BLaER1 (cell line): Measurements from ENCODE around the gene C15orf39.

ENCODE experiments used
- H3K27ac ChIP-seq: shearing (Covaris generic); formaldehyde crosslinking; 2 replicates; pipeline ENCODE4 v1.8.1; 2022
- H3K27me3 ChIP-seq: shearing (Covaris generic); formaldehyde crosslinking; 2 replicates; pipeline ENCODE4 v1.8.1; 2022
- H3K36me3 ChIP-seq: shearing (Covaris generic); formaldehyde crosslinking; 2 replicates; pipeline ENCODE4 v1.8.1; 2022
- H3K4me1 ChIP-seq: shearing (Covaris generic); formaldehyde crosslinking; 2 replicates; pipeline ENCODE4 v1.8.1; 2022
- H3K4me2 ChIP-seq: shearing (Covaris generic); formaldehyde crosslinking; 2 replicates; pipeline ENCODE4 v1.8.1; 2022
- H3K4me3 ChIP-seq: shearing (Covaris generic); formaldehyde crosslinking; 2 replicates; pipeline ENCODE4 v1.8.1; 2022
- H3K9ac ChIP-seq: shearing (Covaris generic); formaldehyde crosslinking; 2 replicates; pipeline ENCODE4 v1.8.1; 2022
- H3K9me3 ChIP-seq: shearing (Covaris generic); formaldehyde crosslinking; 2 replicates; pipeline ENCODE4 v1.8.1; 2022
- H4K20me1 ChIP-seq: shearing (Covaris generic); formaldehyde crosslinking; 2 replicates; pipeline ENCODE4 v1.8.1; 2022
- Cebpa-rat ChIP-seq: shearing (Covaris generic); IDR thresholded peaks from 2 replicates; pipeline ENCODE4 v1.8.1; 2022

Gene C15orf39

GRCh38 chr15:75202251-75203016 lies 752 bp downstream of the C15orf39 start:
- Histone ChIP-seq H3K9me3 (no peaks in the 10 kb centered on the region), H3K4me1 (peaks cover 65% of the 10 kb centered on the region), H3K9ac (peak overlapping the region; percentile 94), H3K4me3 (peak overlapping the region; percentile 81), H4K20me1 (peaks cover 55% of the 10 kb centered on the region), H3K4me2 (peak overlapping the region; percentile 98), H3K36me3 (peaks cover 20% of the 10 kb centered on the region), H3K27me3 (no peaks in the 10 kb centered on the region; the same call in 1 of the 2 replicates), H3K27ac (peak overlapping the region; percentile 92)
- TF ChIP-seq Cebpa-rat: no peak

GRCh38 chr15:75203017-75203907 lies 1.6 kb downstream of the C15orf39 start:
- no peak for TF ChIP-seq Cebpa-rat
- Histone ChIP-seq H3K36me3 (peaks cover 28% of the 10 kb centered on the region), H3K4me1 (peaks cover 69% of the 10 kb centered on the region), H3K9ac (peak overlapping the region; percentile 94), H4K20me1 (peaks cover 64% of the 10 kb centered on the region), H3K27ac (peak overlapping the region; percentile 92), H3K4me2 (peak overlapping the region; percentile 98), H3K4me3 (peak overlapping the region; percentile 81), H3K27me3 (no peaks in the 10 kb centered on the region; the same call in 1 of the 2 replicates), H3K9me3 (no peaks in the 10 kb centered on the region)

GRCh38 chr15:75203908-75204263 lies 2.2 kb downstream of the C15orf39 start:
- no peaks in the 10 kb centered on the region for H3K9me3 ChIP-seq
- peak overlapping the region; percentile 81 for H3K4me3 ChIP-seq
- H3K27me3 ChIP-seq: no peaks in the 10 kb centered on the region; the same call in 1 of the 2 replicates
- H3K9ac ChIP-seq: peak overlapping the region; percentile 94
- peak overlapping the region; percentile 92 for H3K27ac ChIP-seq
- H3K36me3 ChIP-seq: peaks cover 34% of the 10 kb centered on the region
- H3K4me2 ChIP-seq: peak overlapping the region; percentile 98
- peaks cover 69% of the 10 kb centered on the region for H3K4me1 ChIP-seq
- peaks cover 70% of the 10 kb centered on the region for H4K20me1 ChIP-seq
- TF ChIP-seq Cebpa-rat: no peak

- Histone ChIP-seq H4K20me1 (peaks cover 76% of the 10 kb centered on the region), H3K4me2 (peak overlapping the region; percentile 98), H3K27me3 (no peaks in the 10 kb centered on the region; the same call in 1 of the 2 replicates), H3K4me3 (peak overlapping the region; percentile 81; the same call in 1 of the 2 replicates), H3K9ac (peak overlapping the region; percentile 94), H3K9me3 (no peaks in the 10 kb centered on the region), H3K4me1 (peaks cover 69% of the 10 kb centered on the region), H3K36me3 (peaks cover 41% of the 10 kb centered on the region), H3K27ac (peak overlapping the region; percentile 92)
- no peak for TF ChIP-seq Cebpa-rat
These were observed 2.8 kb downstream of the C15orf39 start for GRCh38 chr15:75204340-75205063.

- Histone ChIP-seq H3K9ac (no peak overlapping the region), H4K20me1 (peaks cover 81% of the 10 kb centered on the region), H3K9me3 (no peaks in the 10 kb centered on the region), H3K4me3 (no peak overlapping the region), H3K27ac (no peak overlapping the region), H3K4me1 (peaks cover 71% of the 10 kb centered on the region), H3K27me3 (no peaks in the 10 kb centered on the region; the same call in 1 of the 2 replicates), H3K4me2 (peak overlapping the region; percentile 98), H3K36me3 (peaks cover 46% of the 10 kb centered on the region)
- no peak for TF ChIP-seq Cebpa-rat
These were observed 3.3 kb downstream of the C15orf39 start for GRCh38 chr15:75205064-75205395.

GRCh38 chr15:75206006-75206405 lies 4.3 kb downstream of the C15orf39 start:
- TF ChIP-seq Cebpa-rat: no peak
- peaks cover 91% of the 10 kb centered on the region for H4K20me1 ChIP-seq
- no peak overlapping the region for H3K27ac ChIP-seq
- peaks cover 56% of the 10 kb centered on the region for H3K36me3 ChIP-seq
- H3K9me3 ChIP-seq: no peaks in the 10 kb centered on the region
- no peak overlapping the region for H3K4me3 ChIP-seq
- H3K4me2 ChIP-seq: no peak overlapping the region
- no peaks in the 10 kb centered on the region; the same call in 1 of the 2 replicates for H3K27me3 ChIP-seq
- peaks cover 71% of the 10 kb centered on the region for H3K4me1 ChIP-seq
- peak overlapping the region; percentile 21; the same call in 1 of the 2 replicates for H3K9ac ChIP-seq

- peak overlapping the region; percentile 47 for H3K27ac ChIP-seq
- peaks cover 76% of the 10 kb centered on the region for H3K4me1 ChIP-seq
- H3K9me3 ChIP-seq: no peaks in the 10 kb centered on the region
- H4K20me1 ChIP-seq: peaks cover 100% of the 10 kb centered on the region
- TF ChIP-seq Cebpa-rat: no peak
- peaks cover 66% of the 10 kb centered on the region for H3K36me3 ChIP-seq
- H3K4me2 ChIP-seq: peak overlapping the region; percentile 27; the same call in 1 of the 2 replicates
- no peak overlapping the region for H3K4me3 ChIP-seq
- H3K27me3 ChIP-seq: no peaks in the 10 kb centered on the region
- H3K9ac ChIP-seq: no peak overlapping the region
These were observed 5.3 kb downstream of the C15orf39 start for GRCh38 chr15:75206803-75207617.

- TF ChIP-seq Cebpa-rat: no peak
- Histone ChIP-seq H4K20me1 (peaks cover 100% of the 10 kb centered on the region), H3K4me3 (no peak overlapping the region), H3K9me3 (no peaks in the 10 kb centered on the region), H3K27me3 (no peaks in the 10 kb centered on the region), H3K4me1 (peaks cover 84% of the 10 kb centered on the region), H3K27ac (peak overlapping the region; percentile 47; the same call in 1 of the 2 replicates), H3K9ac (peak overlapping the region; percentile 28; the same call in 1 of the 2 replicates), H3K4me2 (peak overlapping the region; percentile 81; the same call in 1 of the 2 replicates), H3K36me3 (peaks cover 74% of the 10 kb centered on the region)
These were observed 6.2 kb downstream of the C15orf39 start for GRCh38 chr15:75207618-75208500.
